ENCODE data around the gene SLC28A2.

DNA sequence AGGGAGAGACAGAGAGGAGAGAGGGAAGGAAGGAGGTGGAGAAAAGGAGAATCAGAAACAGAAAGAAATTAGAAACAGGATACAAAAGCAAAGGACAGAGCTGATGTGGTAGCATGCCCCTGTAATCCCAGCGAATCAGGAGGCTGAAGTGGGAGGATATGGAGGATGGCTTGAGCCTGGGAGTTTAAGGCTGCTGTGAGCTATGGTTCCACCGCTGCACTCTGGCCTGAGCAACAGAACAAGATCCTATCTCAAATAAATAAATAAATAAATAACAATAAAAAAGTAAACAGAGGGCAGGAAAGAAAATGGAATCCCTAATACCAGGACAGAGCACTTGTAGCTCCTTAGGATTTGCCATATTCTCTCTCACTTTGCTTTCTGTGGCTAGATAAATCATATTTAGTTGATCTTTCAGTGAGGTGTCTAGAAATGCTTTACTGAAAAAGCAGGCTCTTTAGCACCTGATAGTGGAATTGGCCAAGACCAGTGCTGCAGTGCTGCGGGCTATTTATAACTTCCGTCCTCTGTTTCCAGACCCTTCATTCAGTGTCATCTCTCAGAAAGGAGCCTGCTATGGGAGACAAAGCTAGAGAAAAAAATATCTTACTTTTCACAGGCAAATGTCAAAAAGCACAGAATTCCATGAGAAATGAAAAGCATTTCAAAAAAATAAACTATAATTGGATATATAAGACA lies 20.0 kb upstream of the SLC28A2 start:
- TF ChIP-seq, protein P1, sequence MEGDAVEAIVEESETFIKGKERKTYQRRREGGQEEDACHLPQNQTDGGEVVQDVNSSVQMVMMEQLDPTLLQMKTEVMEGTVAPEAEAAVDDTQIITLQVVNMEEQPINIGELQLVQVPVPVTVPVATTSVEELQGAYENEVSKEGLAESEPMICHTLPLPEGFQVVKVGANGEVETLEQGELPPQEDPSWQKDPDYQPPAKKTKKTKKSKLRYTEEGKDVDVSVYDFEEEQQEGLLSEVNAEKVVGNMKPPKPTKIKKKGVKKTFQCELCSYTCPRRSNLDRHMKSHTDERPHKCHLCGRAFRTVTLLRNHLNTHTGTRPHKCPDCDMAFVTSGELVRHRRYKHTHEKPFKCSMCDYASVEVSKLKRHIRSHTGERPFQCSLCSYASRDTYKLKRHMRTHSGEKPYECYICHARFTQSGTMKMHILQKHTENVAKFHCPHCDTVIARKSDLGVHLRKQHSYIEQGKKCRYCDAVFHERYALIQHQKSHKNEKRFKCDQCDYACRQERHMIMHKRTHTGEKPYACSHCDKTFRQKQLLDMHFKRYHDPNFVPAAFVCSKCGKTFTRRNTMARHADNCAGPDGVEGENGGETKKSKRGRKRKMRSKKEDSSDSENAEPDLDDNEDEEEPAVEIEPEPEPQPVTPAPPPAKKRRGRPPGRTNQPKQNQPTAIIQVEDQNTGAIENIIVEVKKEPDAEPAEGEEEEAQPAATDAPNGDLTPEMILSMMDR (IDR thresholded peaks at IDR 0.05): no peak
- no peak for TF ChIP-seq POLR2A (IDR thresholded peaks at IDR 0.05)
